SK-N-SH (cell line): Measurements from ENCODE around the gene ST6GALNAC5. TPM values are rescaled to one million over a fixed set of nuclear protein-coding genes. Genes with fewer than 3 reads are reported as not detected.

ENCODE experiments used
- CTCF ChIA-PET: fragments of 300-600, 350-600 bp; formaldehyde crosslinking; extraction: SDS; loops from one replicate; lab custom pipeline; 2021; lab: Yijun Ruan, JAX
- POLR2A ChIA-PET: fragments of 350-600 bp; sonication (Branson Sonifier 250); formaldehyde crosslinking; extraction: SDS; loops from one replicate; lab custom pipeline; 2020; ENCODE audit warnings: antibody characterized with exemption, inconsistent platforms; lab: Yijun Ruan, JAX
- DNase-seq: peaks from one replicate; pipeline ENCODE4 v3.0.0; 2012
- H2AFZ ChIP-seq: fragments of 200-600 bp; sonication (generic); 2 replicates; pipeline ENCODE4 v1.8.1; 2016; ENCODE audit warnings: antibody characterized with exemption, mild to moderate bottlenecking, low read depth
- H3F3A ChIP-seq: fragments of 200-600 bp; sonication (generic); replicated peaks from 2 replicates; pipeline ENCODE3; 2016; ENCODE audit warnings: antibody characterized with exemption, mild to moderate bottlenecking; ENCODE audit not compliant: insufficient read depth
- H3K27ac ChIP-seq, 2 experiments: fragments of 200-500 bp in 1 of 2; fragments of 200-600 bp in 1 of 2; sonication (Bioruptor generic) in 1 of 2; sonication (generic), shearing (Covaris generic) in 1 of 2; 2 replicates each; pipeline versions ENCODE4 v1.5.1 to v1.6.1; 2014 to 2016; ENCODE audit warnings: low read depth in 2 of 2, inconsistent platforms in 1 of 2, low read length in 1 of 2, mild to moderate bottlenecking in 1 of 2, mixed read lengths in 1 of 2
- H3K27me3 ChIP-seq: fragments of 200-600 bp; sonication (generic), shearing (Covaris generic); 2 replicates; pipeline ENCODE4 v1.6.1; 2016; ENCODE audit warnings: mixed run types; ENCODE audit not compliant: insufficient read depth
- H3K36me3 ChIP-seq, 2 experiments: fragments of 200-500 bp in 1 of 2; fragments of 200-600 bp in 1 of 2; sonication (Bioruptor generic) in 1 of 2; sonication (generic) in 1 of 2; replicated peaks in 1 of 2; 2 replicates each; pipeline versions ENCODE3 to v1.5.1; 2014 to 2016; ENCODE audit warnings: low read length in 1 of 2, mild to moderate bottlenecking in 1 of 2; ENCODE audit not compliant: insufficient read depth in 2 of 2, control insufficient read depth in 1 of 2
- H3K4me1 ChIP-seq, 2 experiments: fragments of 200-500 bp in 1 of 2; fragments of 200-600 bp in 1 of 2; sonication (Bioruptor generic) in 1 of 2; sonication (generic), shearing (Covaris generic) in 1 of 2; 2 replicates each; pipeline versions ENCODE4 v1.5.1 to v1.6.1; 2014 to 2016; ENCODE audit warnings: low read depth in 1 of 2, low read length in 1 of 2, mixed run types in 1 of 2; ENCODE audit not compliant: insufficient read depth in 2 of 2, control insufficient read depth in 1 of 2
- H3K4me2 ChIP-seq: fragments of 200-600 bp; sonication (generic), shearing (Covaris generic); 2 replicates; pipeline ENCODE4 v1.6.1; 2017; ENCODE audit warnings: mixed run types
- H3K4me3 ChIP-seq, 2 experiments: fragments of 200-500 bp in 1 of 2; fragments of 200-600 bp in 1 of 2; sonication (Bioruptor generic) in 1 of 2; sonication (generic), shearing (Covaris generic) in 1 of 2; 2 replicates each; pipeline versions ENCODE4 v1.5.1 to v1.8.1; 2014 to 2016; ENCODE audit warnings: low read depth in 2 of 2, inconsistent platforms in 1 of 2, low read length in 1 of 2, mild to moderate bottlenecking in 1 of 2, mixed read lengths in 1 of 2, moderate library complexity in 1 of 2
- H3K79me2 ChIP-seq: fragments of 200-600 bp; sonication (generic); 2 replicates; pipeline ENCODE4 v1.8.1; 2017; ENCODE audit warnings: mild to moderate bottlenecking; ENCODE audit not compliant: insufficient read depth
- H3K9ac ChIP-seq: fragments of 200-600 bp; sonication (generic); 2 replicates; pipeline ENCODE4 v1.6.1; 2017; ENCODE audit warnings: mixed run types
- H3K9me2 ChIP-seq: fragments of 200-600 bp; sonication (generic); 2 replicates; pipeline ENCODE4 v1.6.1; 2017; ENCODE audit warnings: mixed run types
- H3K9me3 ChIP-seq: fragments of 200-600 bp; sonication (generic); 2 replicates; pipeline ENCODE4 v1.6.1; 2017; ENCODE audit warnings: mixed run types, mild to moderate bottlenecking, moderate library complexity
- H4K20me1 ChIP-seq: fragments of 200-600 bp; sonication (generic); 2 replicates; pipeline ENCODE4 v1.6.1; 2017; ENCODE audit warnings: mild to moderate bottlenecking, mixed run types; ENCODE audit not compliant: insufficient read depth
- CHD2 ChIP-seq: fragments of 150-350 bp; IDR thresholded peaks from 2 replicates; pipeline ENCODE4 v1.6.1; 2018; ENCODE audit warnings: low read length; ENCODE audit not compliant: partially characterized antibody
- EP300 ChIP-seq, 2 experiments: IDR thresholded peaks; 2 replicates each; pipeline versions ENCODE4 v1.4.0 to v1.6.1; 2012; ENCODE audit warnings: borderline replicate concordance in 1 of 2, low read depth in 1 of 2, low read length in 1 of 2
- GATA2 ChIP-seq: sonication (generic); formaldehyde crosslinking; IDR thresholded peaks from 2 replicates; pipeline ENCODE4 v1.5.0; 2020; ENCODE audit warnings: mild to moderate bottlenecking, missing genetic modification reagents
- MXI1 ChIP-seq: IDR thresholded peaks from 2 replicates; pipeline ENCODE4 v1.6.1; 2012; ENCODE audit warnings: mild to moderate bottlenecking, low read depth, low read length, improper control_type of control experiment
- NFIC ChIP-seq: IDR thresholded peaks from 2 replicates; pipeline ENCODE4 v1.4.0; 2012; ENCODE audit warnings: borderline replicate concordance
- POLR2AphosphoS5 ChIP-seq: IDR thresholded peaks from 2 replicates; pipeline ENCODE4 v1.6.1; 2012; ENCODE audit warnings: low read depth, low read length
- RCOR1 ChIP-seq: fragments of 150-350 bp; IDR thresholded peaks from 2 replicates; pipeline ENCODE4 v1.6.1; 2017; ENCODE audit warnings: antibody characterized with exemption, low read length
- SIN3A ChIP-seq: IDR thresholded peaks from 2 replicates; pipeline ENCODE4 v1.6.1; 2012; ENCODE audit warnings: low read depth, mild to moderate bottlenecking, low read length, moderate library complexity, borderline replicate concordance
- WGBS: methylation state at CpG from one replicate; pipeline ENCODE4 v1.1.6; 2017; ENCODE audit warnings: low lambda C conversion rate; 5-methylcytosine and 5-hydroxymethylcytosine counted together
- polyA plus RNA-seq, 3 experiments: library from polyadenylated mRNA; depleted of rRNA; stranded (reverse); fragments of >200 nt; gene quantifications; 2 replicates each; pipeline ENCODE4 v1.2.3, GENCODE V29; 2012
- TF ChIP-seq, protein P1 (sequence below): IDR thresholded peaks from 2 replicates; pipeline ENCODE4 v1.4.0; 2012; ENCODE audit warnings: low read depth, borderline replicate concordance
- TF ChIP-seq, protein P2 (sequence below): IDR thresholded peaks from 2 replicates; pipeline ENCODE4 v1.4.0; 2012; ENCODE audit warnings: low read depth
- TF ChIP-seq, protein P3 (sequence below): fragments of 150-350 bp; IDR thresholded peaks from 2 replicates; pipeline ENCODE4 v1.6.1; 2017; ENCODE audit warnings: antibody characterized with exemption, low read length, low read depth, borderline replicate concordance

Gene ST6GALNAC5
- polyA plus RNA-seq, 1 of the 3 experiments (the other 2 are of a cell fraction) = 10.6 TPM

DNA sequence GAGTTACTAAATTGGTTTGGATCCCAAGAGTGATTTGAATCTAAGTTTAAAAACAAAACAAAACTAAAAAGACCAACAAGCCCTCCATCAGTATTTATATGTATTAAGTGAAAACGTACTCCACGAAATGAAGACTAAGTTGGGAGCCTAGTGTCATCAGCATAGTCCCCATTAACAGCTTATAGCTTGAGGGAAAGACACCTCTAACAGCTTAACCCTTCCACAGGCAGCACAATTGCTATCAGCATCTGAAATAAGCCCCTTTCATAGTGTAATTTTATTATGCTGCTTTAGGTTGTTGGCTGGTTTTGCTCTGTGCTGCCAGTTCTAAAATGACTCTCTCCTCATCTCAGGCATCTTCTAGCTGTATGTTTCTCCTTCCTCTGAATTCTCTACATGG is 25.8 kb upstream of the ST6GALNAC5 start:
- H3K4me1 ChIP-seq = peaks cover 0 to 14% of the 10 kb centered on the region in 2 experiments; a peak in 2 of 4 replicates
- H2AFZ ChIP-seq = 0 out of 2 replicates have a peak overlapping the region, but pooled peaks have one; percentile 41
- no peaks in the 10 kb centered on the region for H4K20me1 ChIP-seq
- H3K27me3 ChIP-seq = no peaks in the 10 kb centered on the region
- H3K36me3 ChIP-seq = no peaks in the 10 kb centered on the region
- no peaks in the 10 kb centered on the region for H3F3A ChIP-seq
- WGBS = 38% methylated on average over 2 of the region's 2 CpGs
- no peak for DNase-seq
- ChIA-PET POLR2A (no interaction called here), CTCF (no interaction called here)
- no peaks in the 10 kb centered on the region for H3K9me2 ChIP-seq
- no peak overlapping the region for H3K9ac ChIP-seq
- H3K27ac ChIP-seq = peak overlapping the region in 1 of 2 experiments; percentile 68; a peak in 2 of 4 replicates
- no peaks in the 10 kb centered on the region for H3K79me2 ChIP-seq
- H3K9me3 ChIP-seq = no peaks in the 10 kb centered on the region
- no peak overlapping the region for H3K4me3 ChIP-seq
- TF ChIP-seq, protein P1, sequence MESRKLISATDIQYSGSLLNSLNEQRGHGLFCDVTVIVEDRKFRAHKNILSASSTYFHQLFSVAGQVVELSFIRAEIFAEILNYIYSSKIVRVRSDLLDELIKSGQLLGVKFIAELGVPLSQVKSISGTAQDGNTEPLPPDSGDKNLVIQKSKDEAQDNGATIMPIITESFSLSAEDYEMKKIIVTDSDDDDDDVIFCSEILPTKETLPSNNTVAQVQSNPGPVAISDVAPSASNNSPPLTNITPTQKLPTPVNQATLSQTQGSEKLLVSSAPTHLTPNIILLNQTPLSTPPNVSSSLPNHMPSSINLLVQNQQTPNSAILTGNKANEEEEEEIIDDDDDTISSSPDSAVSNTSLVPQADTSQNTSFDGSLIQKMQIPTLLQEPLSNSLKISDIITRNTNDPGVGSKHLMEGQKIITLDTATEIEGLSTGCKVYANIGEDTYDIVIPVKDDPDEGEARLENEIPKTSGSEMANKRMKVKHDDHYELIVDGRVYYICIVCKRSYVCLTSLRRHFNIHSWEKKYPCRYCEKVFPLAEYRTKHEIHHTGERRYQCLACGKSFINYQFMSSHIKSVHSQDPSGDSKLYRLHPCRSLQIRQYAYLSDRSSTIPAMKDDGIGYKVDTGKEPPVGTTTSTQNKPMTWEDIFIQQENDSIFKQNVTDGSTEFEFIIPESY = no peak
- TF ChIP-seq EP300 (IDR thresholded peaks at IDR 0.05; ENCODE audit: borderline replicate concordance in 1 of 2, low read depth in 1 of 2, low read length in 1 of 2) (peak in 1 of 2 experiments; percentile 21; a peak in 1 of 4 replicates), CHD2 (no peak), GATA2 (CRISPR knock-in tag) (peak; percentile 32; the same call in 1 of the 2 replicates)
- H3K4me2 ChIP-seq = no peak overlapping the region

DNA sequence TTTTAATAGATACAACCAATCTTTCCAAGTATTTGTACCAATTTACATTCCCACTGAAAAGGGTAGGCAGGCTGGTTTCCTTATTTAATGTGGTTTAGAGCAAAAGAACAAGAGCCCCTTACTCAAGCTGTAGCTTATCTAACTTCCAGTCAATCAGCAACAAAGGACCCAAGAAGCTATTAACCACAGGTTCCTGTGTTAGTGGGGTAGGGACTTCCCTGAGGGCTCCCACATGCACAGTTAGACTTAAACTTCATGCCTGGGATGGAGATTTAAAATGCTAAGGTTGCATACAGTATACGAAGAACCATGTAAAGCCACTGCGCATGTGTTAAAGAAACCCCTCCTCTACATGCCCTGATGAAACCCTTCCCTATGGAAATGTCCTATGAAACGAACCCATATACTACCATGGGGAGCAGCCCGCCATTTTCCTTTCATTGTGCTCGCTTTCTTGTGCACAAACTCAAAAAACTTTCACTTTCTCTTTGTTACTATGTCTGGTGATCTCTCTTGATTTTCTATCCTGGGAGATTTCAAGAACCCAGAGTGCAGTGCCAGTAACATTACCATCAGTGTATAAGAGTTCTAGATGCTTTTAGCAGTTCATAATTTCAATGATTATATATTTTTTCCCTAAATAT is 23.3 kb upstream of the ST6GALNAC5 start:
- Histone ChIP-seq H3F3A (no peaks in the 10 kb centered on the region), H3K27me3 (no peaks in the 10 kb centered on the region), H2AFZ (no peak overlapping the region), H3K79me2 (no peaks in the 10 kb centered on the region), H3K36me3 (no peaks in the 10 kb centered on the region), H3K4me1 (peaks cover 0 to 14% of the 10 kb centered on the region in 2 experiments; a peak in 2 of 4 replicates), H3K4me3 (no peak overlapping the region), H3K9me3 (peaks cover 5% of the 10 kb centered on the region; the same call in 1 of the 2 replicates), H4K20me1 (no peaks in the 10 kb centered on the region), H3K9ac (no peak overlapping the region), H3K4me2 (no peak overlapping the region), H3K27ac (no peak overlapping the region), H3K9me2 (no peaks in the 10 kb centered on the region)
- CTCF ChIA-PET = no interaction called here
- POLR2A ChIA-PET = no interaction called here
- TF ChIP-seq NFIC = no peak
- TF ChIP-seq POLR2AphosphoS5 = no peak
- TF ChIP-seq MXI1 = no peak
- TF ChIP-seq, protein P2, sequence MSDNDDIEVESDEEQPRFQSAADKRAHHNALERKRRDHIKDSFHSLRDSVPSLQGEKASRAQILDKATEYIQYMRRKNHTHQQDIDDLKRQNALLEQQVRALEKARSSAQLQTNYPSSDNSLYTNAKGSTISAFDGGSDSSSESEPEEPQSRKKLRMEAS = no peak
- no peak for TF ChIP-seq SIN3A
- TF ChIP-seq, protein P3, sequence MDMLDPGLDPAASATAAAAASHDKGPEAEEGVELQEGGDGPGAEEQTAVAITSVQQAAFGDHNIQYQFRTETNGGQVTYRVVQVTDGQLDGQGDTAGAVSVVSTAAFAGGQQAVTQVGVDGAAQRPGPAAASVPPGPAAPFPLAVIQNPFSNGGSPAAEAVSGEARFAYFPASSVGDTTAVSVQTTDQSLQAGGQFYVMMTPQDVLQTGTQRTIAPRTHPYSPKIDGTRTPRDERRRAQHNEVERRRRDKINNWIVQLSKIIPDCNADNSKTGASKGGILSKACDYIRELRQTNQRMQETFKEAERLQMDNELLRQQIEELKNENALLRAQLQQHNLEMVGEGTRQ = no peak
- TF ChIP-seq EP300 (IDR thresholded peaks at IDR 0.05; ENCODE audit: borderline replicate concordance in 1 of 2, low read depth in 1 of 2, low read length in 1 of 2) = no peak
- TF ChIP-seq RCOR1 = no peak
- 80% methylated on average over 5 of the region's 5 CpGs for whole genome bisulfite sequencing
- DNase-seq = no peak
